K562 (cell line): ENCODE data around the gene SNX1. TPM values are rescaled to one million over a fixed set of nuclear protein-coding genes. Genes with fewer than 3 reads are reported as not detected.

Source experiments
- ARID3A ChIP-seq: IDR thresholded peaks from 2 replicates; pipeline ENCODE4 v1.6.1; 2012; ENCODE audit warnings: low read depth, low read length, improper control_type of control experiment, borderline replicate concordance
- ATF1 ChIP-seq, 2 experiments: fragments of 450-650 bp in 1 of 2; IDR thresholded peaks; 2 replicates each; pipeline ENCODE4 v1.6.1; 2016; ENCODE audit warnings: missing compliant biosample characterization in 1 of 2, missing genetic modification characterization in 1 of 2
- CBX2 ChIP-seq: fragments of 200-600 bp; sonication (generic); IDR thresholded peaks from one replicate; pipeline ENCODE4 v1.6.1; 2012; ENCODE audit warnings: mild to moderate bottlenecking, low read length, inconsistent platforms; ENCODE audit not compliant: insufficient read depth, poor library complexity, severe bottlenecking
- CSDE1 ChIP-seq, 2 experiments: fragments of 450-650 bp; IDR thresholded peaks; 2 replicates each; pipeline ENCODE4 v1.6.1; 2016; ENCODE audit warnings: mild to moderate bottlenecking in 1 of 2
- E2F6 ChIP-seq, 2 experiments: IDR thresholded peaks; 2 replicates each; pipeline ENCODE4 v1.6.1; 2011; ENCODE audit warnings: borderline replicate concordance in 1 of 2, control low read depth in 1 of 2, low read depth in 1 of 2, low read length in 1 of 2, mild to moderate bottlenecking in 1 of 2, mixed read lengths in 1 of 2, moderate library complexity in 1 of 2; ENCODE audit not compliant: insufficient read depth in 1 of 2, insufficient read length in 1 of 2, poor library complexity in 1 of 2, severe bottlenecking in 1 of 2; ENCODE audit errors: extremely low read depth in 1 of 2
- GABPB1 ChIP-seq: sonication (generic); formaldehyde crosslinking; IDR thresholded peaks from 2 replicates; pipeline ENCODE4 v1.8.0; 2022; ENCODE audit warnings: mild to moderate bottlenecking, missing genetic modification reagents
- ID3 ChIP-seq, 2 experiments: fragments of 250-450 bp in 1 of 2; fragments of 450-650 bp in 1 of 2; sonication (Bioruptor Pico) in 1 of 2; IDR thresholded peaks; 2 replicates each; pipeline versions ENCODE4 v1.6.1 to v1.8.0; 2016 to 2021; ENCODE audit warnings: mild to moderate bottlenecking in 2 of 2, moderate library complexity in 2 of 2, missing compliant biosample characterization in 1 of 2, missing genetic modification characterization in 1 of 2
- MEF2D ChIP-seq: conservative IDR thresholded peaks from 2 replicates; pipeline ENCODE4 v1.6.1; 2016; ENCODE audit warnings: low read depth, missing genetic modification characterization, missing compliant biosample characterization
- MLLT1 ChIP-seq, 2 experiments: fragments of 450-650 bp; IDR thresholded peaks; 2 replicates each; pipeline ENCODE4 v1.6.1; 2016
- NFXL1 ChIP-seq: fragments of 450-650 bp; formaldehyde crosslinking; IDR thresholded peaks from 2 replicates; pipeline ENCODE4 v1.4.0; 2021; ENCODE audit warnings: mild to moderate bottlenecking
- PHF21A ChIP-seq: fragments of 450-650 bp; IDR thresholded peaks from 2 replicates; pipeline ENCODE4 v1.6.1; 2017; ENCODE audit warnings: low read depth, borderline replicate concordance
- SETDB1 ChIP-seq: IDR thresholded peaks from one replicate; pipeline ENCODE4 v1.6.1; 2012; ENCODE audit warnings: low read length, control low read depth, inconsistent platforms
- THAP12 ChIP-seq: fragments of 250-450 bp; sonication (Bioruptor Pico); IDR thresholded peaks from 2 replicates; pipeline ENCODE4 v1.9.0; 2021; ENCODE audit warnings: mild to moderate bottlenecking, inconsistent platforms
- USF2 ChIP-seq: sonication (generic); formaldehyde crosslinking; IDR thresholded peaks from 2 replicates; pipeline ENCODE4 v1.5.0; 2020; ENCODE audit warnings: missing genetic modification reagents
- ZBTB26 ChIP-seq: fragments of 450-650 bp; formaldehyde crosslinking; IDR thresholded peaks from 2 replicates; pipeline ENCODE4 v1.4.0; 2022; ENCODE audit warnings: missing genetic modification characterization
- ZNF764 ChIP-seq: fragments of 250-450 bp; sonication (Bioruptor Pico); IDR thresholded peaks from 2 replicates; pipeline ENCODE4 v1.4.0; 2020; ENCODE audit warnings: low read depth, mild to moderate bottlenecking, moderate library complexity
- polyA plus RNA-seq, 8 experiments: library from polyadenylated mRNA; depleted of rRNA in 4 of 8; stranded (reverse) in 5 of 8; unstranded in 3 of 8; fragments of >200 nt; fragmentation: Nextera tagmentation in 2 of 8; fragmentation: Illumina TruSeq in 1 of 8; extraction: Ambion mirVana in 2 of 8; extraction: Trizol in 1 of 8; gene quantifications; 2 replicates each; pipeline versions ENCODE4 v1.2.1 to v1.2.3, GENCODE V29; 2011 to 2014; ENCODE audit warnings: inconsistent platforms in 1 of 8, missing spikeins in 1 of 8
- total RNA-seq, 7 experiments: library from RNA; depleted of rRNA in 6 of 7; stranded (reverse); fragments of >200 nt in 6 of 7; fragmentation: Illumina TruSeq in 2 of 7; extraction: Trizol in 2 of 7; gene quantifications; 2 replicates each; pipeline versions ENCODE4 v1.2.1 to v1.2.3, GENCODE V29; 2011 to 2021; ENCODE audit warnings: low replicate concordance in 1 of 7

Gene SNX1
- total and polyA plus RNA-seq, 9 of the 15 experiments (the other 6 are each of a cell fraction or from before 2014, with no cell fraction given), result 11.0 to 105 (median 59.9) TPM

- TF ChIP-seq ID3 (CRISPR knock-in tag; IDR thresholded peaks at IDR 0.05), result no peak
- no peak for TF ChIP-seq ID3 (tag; IDR thresholded peaks at IDR 0.05)
- TF ChIP-seq ZNF764 (CRISPR knock-in tag), result no peak
- TF ChIP-seq MLLT1 (IDR thresholded peaks at IDR 0.05), result no peak
- TF ChIP-seq NFXL1 (CRISPR knock-in tag), result no peak
- TF ChIP-seq THAP12 (CRISPR knock-in tag), result no peak
- no peak for TF ChIP-seq USF2
- TF ChIP-seq ZBTB26 (CRISPR knock-in tag), result no peak
- no peak for TF ChIP-seq ARID3A
- peak; percentile 70; the same call in 1 of the 2 replicates for TF ChIP-seq PHF21A
- TF ChIP-seq ATF1 (CRISPR knock-in tag; IDR thresholded peaks at IDR 0.05), result no peak
- no peak; the same call in 1 of the 2 replicates for TF ChIP-seq ATF1 (tag; IDR thresholded peaks at IDR 0.05)
- no peak for TF ChIP-seq CBX2
- TF ChIP-seq MEF2D (tag), result no peak
- TF ChIP-seq SETDB1, result no peak
- TF ChIP-seq GABPB1 (CRISPR knock-in tag), result no peak
- no peak for TF ChIP-seq CSDE1 (IDR thresholded peaks at IDR 0.05)
- peak in 1 of 2 experiments; percentile 12 for TF ChIP-seq E2F6 (IDR thresholded peaks at IDR 0.05; ENCODE audit: borderline replicate concordance in 1 of 2, extremely low read depth in 1 of 2, insufficient read depth in 1 of 2, insufficient read length in 1 of 2, low read depth in 1 of 2, low read length in 1 of 2, poor library complexity in 1 of 2, severe bottlenecking in 1 of 2)
Measured at GRCh38 chr15:64046421-64047153, 49.2 kb upstream of the SNX1 start, which contains the start of gene DAPK2 (continued).
